GM06990 (cell line): ENCODE measurements around the gene CPNE4.

ENCODE experiments used
- DNase-seq: peaks from one replicate; pipeline ENCODE4 v3.0.0-alpha.2; 2011; ENCODE audit not compliant: insufficient read length; ENCODE audit errors: extremely low read depth
- H3K27me3 ChIP-seq: replicated peaks from 2 replicates; pipeline ENCODE4 v1.6.0; 2011; ENCODE audit warnings: low read length; ENCODE audit not compliant: control insufficient read depth, insufficient read depth
- H3K36me3 ChIP-seq: 2 replicates; pipeline ENCODE4 v1.5.1; 2011; ENCODE audit warnings: low read length; ENCODE audit not compliant: control insufficient read depth, insufficient read depth
- H3K4me3 ChIP-seq: replicated peaks from 2 replicates; pipeline ENCODE4 v1.5.1; 2011; ENCODE audit warnings: low read depth, mild to moderate bottlenecking, control low read depth, low read length
- CTCF ChIP-seq: IDR thresholded peaks from 2 replicates; pipeline ENCODE4 v1.5.1; 2011; ENCODE audit warnings: low read length, control low read depth, mild to moderate bottlenecking, inconsistent platforms; ENCODE audit not compliant: insufficient read depth, poor library complexity, severe bottlenecking

Gene CPNE4

GRCh38 chr3:131630807-131631206, 404.0 kb downstream of the CPNE4 start:
- H3K36me3 ChIP-seq, result no peaks in the 10 kb centered on the region
- H3K27me3 ChIP-seq, result no peaks in the 10 kb centered on the region
- DNase-seq, result no peak
- TF ChIP-seq CTCF, result no peak
- no peak overlapping the region for H3K4me3 ChIP-seq

GRCh38 chr3:131630097-131630496, 404.7 kb downstream of the CPNE4 start:
- no peaks in the 10 kb centered on the region for H3K36me3 ChIP-seq
- no peaks in the 10 kb centered on the region for H3K27me3 ChIP-seq
- no peak overlapping the region for H3K4me3 ChIP-seq
- peak; percentile 36 for DNase-seq
- no peak for TF ChIP-seq CTCF

- Histone ChIP-seq H3K36me3 (no peaks in the 10 kb centered on the region), H3K27me3 (no peaks in the 10 kb centered on the region), H3K4me3 (no peak overlapping the region)
- DNase-seq, result no peak
- no peak for TF ChIP-seq CTCF
These were observed 411.4 kb downstream of the CPNE4 start for GRCh38 chr3:131623431-131623830.

GRCh38 chr3:131622726-131623125, 412.1 kb downstream of the CPNE4 start:
- no peaks in the 10 kb centered on the region for H3K27me3 ChIP-seq
- DNase-seq, result no peak
- no peak overlapping the region for H3K4me3 ChIP-seq
- no peak for TF ChIP-seq CTCF
- no peaks in the 10 kb centered on the region for H3K36me3 ChIP-seq

- no peaks in the 10 kb centered on the region for H3K36me3 ChIP-seq
- no peaks in the 10 kb centered on the region for H3K27me3 ChIP-seq
- no peak for TF ChIP-seq CTCF
- peak; percentile 12 for DNase-seq
- no peak overlapping the region for H3K4me3 ChIP-seq
These were observed 413.8 kb downstream of the CPNE4 start for GRCh38 chr3:131620977-131621376.

- no peak for TF ChIP-seq CTCF
- DNase-seq, result no peak
- H3K4me3 ChIP-seq, result no peak overlapping the region
- H3K36me3 ChIP-seq, result no peaks in the 10 kb centered on the region
- H3K27me3 ChIP-seq, result no peaks in the 10 kb centered on the region
These were observed 415.0 kb downstream of the CPNE4 start for GRCh38 chr3:131619821-131620220.
